GM19372 (cell line): ENCODE data around the gene ST14.
"Not testable (repeated sequence)": the region's sequence is repeated elsewhere in the genome, so short reads cannot be mapped to it uniquely, and the experiment has no call there.

ENCODE experiments used
- ATAC-seq: cut with Tn5 transposase; IDR thresholded peaks from one replicate; pipeline ENCODE4 v1.9.1; 2021; ENCODE audit warnings: mild to moderate bottlenecking, low read depth, moderate library complexity; ENCODE audit not compliant: unreplicated experiment

The ST14 gene

DNA sequence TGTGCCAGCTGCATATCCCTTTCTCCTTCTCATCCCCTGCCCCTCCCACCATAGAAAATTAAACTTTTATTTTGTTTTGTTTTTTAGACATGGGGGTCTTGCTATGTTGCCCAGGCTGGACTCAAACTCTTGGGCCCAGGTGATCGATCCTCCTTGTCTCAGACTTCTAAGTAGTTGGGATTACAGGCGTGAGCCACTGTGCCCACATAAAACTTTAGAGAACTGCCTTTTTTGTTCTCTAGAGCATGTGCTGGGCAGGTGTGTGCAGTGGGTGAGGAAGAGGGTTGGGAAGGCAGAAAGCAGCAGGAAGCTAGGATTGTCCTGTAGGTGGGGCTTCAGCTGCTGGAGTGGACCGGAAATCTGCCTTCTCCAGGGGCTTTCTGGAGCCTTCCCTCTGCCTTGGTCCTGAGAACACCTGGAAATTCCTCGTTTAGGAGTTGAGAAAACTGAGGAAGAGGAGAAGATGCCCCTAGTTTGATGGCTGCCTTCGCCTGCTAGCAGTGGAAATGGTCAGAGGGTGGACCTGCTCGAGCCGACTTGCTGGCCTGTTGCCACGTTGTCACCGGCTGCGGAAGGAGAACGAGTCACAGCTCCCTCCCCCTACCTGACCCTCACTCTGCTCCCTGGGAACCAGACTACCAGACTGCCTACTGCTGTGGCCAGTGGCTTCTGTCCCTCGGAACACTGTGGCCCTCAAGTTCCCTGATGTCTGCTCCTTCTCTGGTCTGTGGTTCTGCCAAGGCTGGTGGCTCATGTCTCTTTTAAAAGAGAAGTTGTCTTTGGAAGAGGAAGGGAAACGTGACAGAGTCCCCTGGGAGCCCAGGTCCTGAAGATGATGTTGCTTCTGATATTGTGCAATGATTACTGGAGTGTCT lies 4.0 kb downstream of the ST14 start:
- no peak for ATAC-seq

DNA sequence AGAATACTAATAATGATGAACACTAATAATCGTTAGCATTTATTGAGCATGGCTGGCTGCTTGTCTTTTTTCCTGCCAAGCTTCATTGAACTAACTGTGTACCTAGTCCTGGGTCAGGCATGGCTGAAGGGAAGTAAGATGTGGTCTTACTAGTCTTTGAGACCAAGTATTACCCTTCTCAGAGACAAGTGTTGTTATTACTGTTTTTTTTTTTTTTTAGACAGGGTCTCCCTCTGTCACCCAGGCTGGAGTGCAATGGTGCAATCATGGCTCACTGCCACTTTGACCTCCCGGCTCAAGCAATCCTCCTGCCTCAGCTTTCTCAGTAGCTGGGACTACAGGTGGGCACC lies 4.6 kb downstream of the ST14 start:
- ATAC-seq, result no peak

DNA sequence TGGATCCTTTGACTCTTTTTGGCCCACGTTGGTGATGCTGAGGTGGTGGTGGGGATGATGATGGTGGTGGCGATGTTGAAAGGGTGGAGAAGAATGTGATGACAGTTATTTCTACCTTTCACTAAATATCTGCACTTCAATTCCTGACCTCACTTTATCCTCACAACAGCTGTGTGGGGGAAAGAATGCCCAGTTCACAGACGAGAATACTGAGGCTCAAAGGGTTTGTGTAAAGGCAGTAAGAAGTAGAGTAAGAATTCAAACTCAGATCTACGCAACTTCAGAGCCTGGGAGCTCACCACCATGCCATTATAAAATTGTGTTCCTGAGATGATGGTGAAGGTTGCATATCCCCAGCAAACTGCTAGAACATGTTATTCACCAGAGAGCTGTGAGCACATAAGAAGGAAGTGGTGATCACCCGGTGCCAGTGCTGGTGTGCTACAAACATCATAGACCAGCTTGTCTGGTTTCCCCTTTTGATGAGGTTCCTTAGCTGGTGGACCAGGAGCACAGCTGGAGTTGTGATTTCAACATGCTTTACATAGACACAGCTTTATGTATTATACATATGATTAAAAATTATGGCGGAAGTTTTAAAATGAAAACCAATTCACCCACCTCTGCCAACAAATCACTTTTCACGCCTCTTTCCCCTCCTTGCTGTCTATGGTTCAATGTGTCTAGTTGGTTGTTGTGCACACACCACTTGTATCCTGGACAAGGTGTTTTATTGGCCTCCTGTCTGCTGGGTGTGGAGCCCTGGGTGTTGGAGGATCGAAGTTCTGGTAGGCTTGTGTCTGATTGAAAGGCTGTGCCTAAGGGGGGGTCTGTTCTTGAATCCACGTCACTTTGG lies 6.2 kb downstream of the ST14 start:
- ATAC-seq, result no peak

DNA sequence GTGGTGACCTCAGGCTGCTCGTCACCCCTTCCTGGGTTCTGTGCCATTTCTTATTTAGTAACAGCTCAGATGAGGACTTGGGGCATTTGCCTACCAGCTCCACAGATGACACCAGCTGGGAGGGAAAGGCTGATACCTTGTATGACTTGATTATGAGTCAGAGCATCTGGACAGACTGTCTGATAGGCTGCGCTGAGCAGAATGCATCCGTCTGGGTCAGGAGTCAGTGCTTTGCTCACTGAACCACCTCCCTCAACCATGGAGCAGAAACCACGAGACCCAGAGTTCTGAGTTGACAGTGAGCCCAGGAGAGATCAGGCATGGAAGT lies 6.8 kb downstream of the ST14 start:
- no peak for ATAC-seq

DNA sequence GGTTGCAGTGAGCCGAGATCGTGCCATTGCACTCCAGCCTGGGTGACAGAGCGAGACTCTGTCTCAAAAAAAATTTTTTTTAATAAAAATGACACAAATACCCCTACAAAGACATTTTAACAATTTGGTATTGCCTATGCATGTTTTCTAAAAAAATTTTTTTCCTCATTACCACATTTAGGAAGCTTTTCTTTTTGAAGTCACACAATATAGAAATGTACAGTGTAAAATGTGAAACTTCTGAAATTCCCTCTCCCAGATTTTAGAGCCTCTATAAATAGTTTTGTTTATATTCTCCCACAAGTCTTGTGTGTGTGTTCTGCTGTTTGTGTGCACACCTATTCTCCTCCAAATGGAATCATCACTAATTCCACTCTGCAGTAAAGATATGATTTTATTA lies 7.6 kb downstream of the ST14 start:
- ATAC-seq, result no peak

DNA sequence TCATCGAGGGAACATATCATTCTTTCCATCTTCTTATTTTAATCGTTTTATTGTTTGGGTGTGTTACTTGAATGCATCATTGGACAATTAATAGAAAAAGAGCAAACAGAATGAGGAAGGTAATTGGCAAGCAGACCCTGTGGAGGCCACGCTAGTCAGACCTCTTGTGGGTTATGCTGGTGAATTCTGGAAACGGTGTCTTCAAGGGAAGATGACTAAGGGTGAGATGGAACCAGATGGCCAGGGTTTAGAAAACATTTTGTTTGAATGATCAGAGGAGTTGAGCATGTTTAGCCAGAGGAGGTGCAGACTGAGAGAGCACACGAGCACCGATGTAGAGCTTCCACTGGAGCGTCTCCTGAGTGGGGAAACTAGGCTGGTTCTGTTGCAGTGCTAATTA lies 8.5 kb downstream of the ST14 start:
- ATAC-seq, result no peak

DNA sequence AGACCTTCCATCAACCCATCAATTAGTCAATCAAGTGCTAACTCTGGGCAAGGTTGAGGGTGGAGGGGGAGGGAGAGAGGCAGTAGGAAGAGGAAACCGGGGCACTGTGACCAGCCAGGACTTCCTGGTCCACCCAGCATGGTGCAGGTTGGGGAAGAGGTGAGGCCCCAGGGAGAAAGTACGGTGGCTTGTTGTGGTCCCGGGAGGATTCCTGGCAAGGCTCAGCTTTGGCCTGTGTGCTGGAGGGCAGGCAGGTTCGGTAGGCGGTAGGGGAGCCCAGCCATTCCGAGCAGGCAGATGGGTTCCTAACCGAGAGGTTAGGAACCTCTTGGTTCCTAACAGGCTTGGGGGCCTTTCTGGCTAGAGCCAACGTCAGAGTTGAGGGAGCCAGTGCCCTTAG lies 10.8 kb downstream of the ST14 start:
- ATAC-seq, result no peak

DNA sequence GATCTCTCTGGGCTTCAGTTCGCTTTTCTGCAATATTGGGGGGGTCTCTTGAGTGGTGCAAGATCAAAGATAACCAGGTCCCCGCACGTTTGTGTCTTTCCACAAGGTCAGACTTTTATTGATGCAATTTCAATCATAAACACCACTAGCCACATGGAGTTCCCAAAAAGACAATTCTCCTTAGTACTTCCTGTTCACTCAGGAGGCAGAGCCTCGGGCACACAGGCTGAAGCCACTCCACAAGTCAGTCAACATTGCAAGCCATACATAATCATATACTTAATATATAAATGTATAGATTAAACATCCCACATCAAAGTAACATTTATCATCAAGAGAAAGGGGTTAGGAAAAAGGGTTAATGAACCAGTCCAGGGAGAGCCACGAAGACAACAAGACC lies 12.0 kb downstream of the ST14 start:
- no peak for ATAC-seq

DNA sequence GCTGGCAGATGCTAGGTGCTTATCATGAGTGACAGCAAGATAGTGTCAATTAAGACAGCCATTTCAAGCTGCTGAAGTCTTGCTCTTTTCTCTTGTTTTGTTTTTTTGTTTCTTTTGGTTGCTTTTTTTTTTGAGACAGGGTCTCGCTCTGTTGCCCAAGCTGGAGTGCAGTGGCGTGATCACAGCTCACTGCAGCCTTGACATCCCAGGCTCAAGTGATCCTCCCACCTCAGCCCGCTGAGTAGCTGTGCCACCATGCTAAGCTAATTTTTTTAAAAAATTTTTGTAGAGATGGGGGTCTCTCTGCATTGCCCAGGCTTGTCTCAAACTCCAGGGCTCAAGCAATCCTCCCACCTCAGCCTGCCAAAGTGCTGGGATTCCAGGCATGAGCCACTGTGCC lies 12.4 kb downstream of the ST14 start:
- not testable (repeated sequence) for ATAC-seq

DNA sequence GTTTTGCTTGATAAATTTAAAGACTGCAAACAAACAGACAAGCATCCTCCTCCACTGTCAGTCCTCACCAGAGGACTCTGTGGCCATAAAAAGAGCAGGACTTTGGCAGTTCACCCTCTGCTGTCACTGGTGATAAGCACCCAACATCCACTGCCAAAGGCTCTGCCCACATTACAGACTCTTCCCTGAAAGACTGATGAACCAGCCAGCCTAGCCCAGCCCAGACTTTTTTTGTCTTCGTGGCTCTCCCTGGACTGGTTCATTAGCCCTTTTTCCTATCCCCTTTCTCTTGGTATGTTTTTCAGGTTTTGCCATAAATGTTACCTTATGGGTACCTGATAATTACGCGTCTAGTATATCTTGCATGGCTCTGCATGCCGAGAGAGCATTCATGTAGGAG lies 15.1 kb downstream of the ST14 start:
- ATAC-seq, result no peak

DNA sequence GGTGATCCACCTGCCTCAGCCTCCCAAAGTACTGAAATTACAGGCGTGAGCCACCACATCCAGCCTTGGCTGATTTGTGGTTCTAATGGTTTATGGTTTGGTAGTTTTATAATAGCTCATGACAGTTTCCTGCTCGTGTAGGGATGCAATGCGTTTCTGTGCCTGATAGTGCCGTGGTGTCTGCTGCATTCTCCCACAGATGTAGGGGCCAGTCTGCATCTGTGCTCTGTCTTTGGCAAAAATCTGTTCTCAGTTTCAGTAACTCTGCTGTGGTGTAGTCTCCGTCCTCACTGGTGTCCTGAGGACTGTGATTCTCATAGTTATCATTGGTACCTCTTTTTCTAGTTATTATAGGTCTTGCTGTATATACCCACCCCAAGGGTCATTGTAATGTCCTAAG lies 16.3 kb downstream of the ST14 start:
- no peak for ATAC-seq

DNA sequence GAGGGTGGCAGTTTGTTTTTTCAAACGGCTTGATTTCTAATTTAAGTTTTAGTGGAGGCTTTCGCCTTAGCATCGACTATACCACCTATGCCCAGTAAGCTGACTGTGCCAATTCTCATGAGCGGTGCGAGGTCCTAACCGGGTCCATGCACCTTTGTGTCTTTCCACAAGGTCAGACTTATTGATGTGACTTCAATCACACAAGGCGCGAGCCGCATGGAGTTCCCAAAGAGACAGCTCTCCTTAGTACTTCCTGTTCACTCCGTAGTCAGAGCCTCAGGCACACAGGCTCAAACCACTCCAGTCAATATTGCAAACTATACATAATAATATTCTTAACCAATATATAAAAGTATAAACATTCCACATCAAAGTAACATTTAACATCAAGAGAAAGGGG lies 18.2 kb downstream of the ST14 start:
- no peak for ATAC-seq

DNA sequence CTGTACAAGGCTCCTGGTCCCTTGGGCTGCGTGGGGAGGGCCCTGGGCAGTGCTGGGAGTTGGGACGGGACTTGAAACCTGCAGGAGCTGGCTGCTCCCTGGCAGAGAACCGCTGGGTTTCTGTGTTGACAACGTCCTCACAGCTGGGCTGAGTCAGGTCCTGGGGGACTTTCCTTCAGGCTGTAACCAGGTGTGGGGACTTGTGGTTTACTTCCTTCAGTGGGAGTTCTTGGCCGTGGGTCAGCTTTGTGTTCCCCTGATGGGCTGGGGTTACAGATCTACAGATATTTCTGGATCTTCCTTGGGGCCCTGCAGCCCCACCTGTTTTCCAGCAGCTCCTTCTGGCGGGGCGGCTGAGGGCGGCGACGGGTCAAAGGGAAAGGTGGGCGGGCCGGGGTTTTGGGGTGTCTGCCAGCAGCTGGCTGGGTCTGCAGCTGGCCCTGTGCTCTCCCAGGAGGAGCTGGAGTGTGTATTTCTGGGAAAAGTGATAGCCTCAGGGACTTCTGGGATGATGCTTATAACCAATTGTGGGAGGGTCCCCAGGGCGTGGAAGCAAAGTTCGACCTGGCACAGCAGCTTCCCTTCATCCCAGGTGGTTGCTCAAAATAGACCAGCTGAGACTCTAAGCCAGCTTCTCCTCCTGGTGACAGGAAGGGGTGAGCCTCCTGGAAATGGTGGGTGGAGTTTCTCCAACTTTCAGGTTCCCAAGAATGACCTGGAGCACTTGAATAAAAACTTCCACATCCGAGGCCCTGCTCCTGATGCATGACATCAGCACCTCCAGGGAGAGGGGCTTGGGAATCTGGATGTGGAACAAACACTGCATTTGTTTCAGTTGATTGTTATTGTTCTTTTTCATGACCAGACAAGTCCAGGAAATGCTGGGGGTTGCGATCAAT lies 19.1 kb downstream of the ST14 start:
- no peak for ATAC-seq

DNA sequence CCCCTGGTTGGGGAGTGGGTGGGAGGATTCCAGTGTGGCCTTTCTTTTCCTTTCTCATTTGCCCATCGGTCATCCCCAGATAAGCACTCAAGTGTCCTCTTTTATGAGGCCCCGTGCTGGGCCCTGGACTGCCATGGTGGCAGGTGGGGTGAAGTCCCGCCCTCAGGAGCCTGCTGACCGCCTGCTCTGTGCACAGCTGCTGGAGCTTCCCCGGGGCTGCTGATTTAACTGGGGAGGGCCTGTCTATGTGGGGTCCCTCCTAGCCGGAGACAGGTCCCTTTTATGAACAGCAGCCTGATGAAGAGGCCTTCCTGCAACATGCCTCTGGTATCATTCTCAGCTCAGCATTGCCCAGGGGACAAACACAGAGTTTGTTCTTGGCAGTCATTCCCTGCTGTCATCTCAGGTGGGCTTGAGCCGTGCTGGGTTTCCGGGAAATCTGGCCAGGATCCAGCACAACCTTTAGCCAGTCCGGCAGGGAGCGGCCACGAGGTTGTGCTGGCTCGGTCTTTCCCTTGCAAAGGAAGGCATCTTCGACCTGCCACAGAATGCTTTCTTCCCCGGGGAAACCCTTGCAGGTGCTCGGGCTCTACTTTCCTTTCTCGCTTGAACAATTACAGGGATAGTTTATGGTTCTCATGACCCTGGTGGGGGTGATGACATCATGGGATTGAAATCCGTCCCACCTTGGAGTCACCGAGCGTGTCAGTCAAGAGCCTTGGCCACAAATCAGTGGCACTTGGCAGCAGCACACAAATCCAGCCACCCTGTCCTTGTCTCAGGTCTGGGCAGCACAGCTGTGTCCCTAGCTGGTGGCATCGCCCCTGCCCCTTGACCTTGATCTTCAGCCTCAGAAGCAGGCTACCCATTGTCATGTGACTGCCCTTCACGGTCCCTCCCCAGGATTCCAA lies 20.1 kb downstream of the ST14 start:
- no peak for ATAC-seq

DNA sequence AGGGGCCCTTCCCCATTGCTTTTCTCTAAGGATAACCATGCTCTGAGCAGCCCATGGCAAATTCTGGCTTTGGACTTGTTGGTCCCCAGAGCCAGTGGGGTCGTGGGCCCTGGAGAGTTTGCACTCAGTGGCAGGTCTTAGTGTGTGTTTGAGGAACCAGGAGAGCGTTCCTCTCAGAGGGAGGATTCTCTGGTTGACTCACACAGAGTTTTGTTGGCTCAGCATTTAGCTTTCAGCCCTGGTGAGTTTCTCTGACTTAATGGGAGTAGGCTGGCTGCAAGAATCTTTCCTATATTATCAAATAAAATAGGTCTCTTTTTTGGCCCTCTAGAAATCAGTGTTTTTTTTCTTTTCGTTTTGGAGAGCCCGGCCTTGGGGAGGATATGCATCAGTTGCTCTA lies 20.9 kb downstream of the ST14 start:
- ATAC-seq, result no peak

DNA sequence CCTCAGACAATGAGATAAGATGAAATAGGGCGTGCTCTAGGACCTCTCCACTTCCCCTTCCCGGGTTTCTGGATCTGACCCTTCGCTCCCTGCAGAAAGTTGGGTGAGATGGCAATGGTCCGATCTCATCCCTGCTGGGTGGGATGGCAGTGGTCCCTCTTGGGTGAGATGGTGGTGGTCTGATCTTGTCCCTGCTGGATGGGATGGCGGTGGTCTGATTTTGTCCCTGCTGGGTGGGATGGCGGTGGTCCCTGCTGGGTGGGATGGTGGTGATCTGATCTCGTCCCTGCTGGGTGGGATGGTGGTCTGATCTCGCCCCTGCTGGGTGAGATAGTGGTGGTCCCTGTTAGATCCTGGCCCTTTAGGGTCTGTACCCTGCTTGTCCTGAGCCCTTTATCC lies 21.3 kb downstream of the ST14 start:
- no peak for ATAC-seq

DNA sequence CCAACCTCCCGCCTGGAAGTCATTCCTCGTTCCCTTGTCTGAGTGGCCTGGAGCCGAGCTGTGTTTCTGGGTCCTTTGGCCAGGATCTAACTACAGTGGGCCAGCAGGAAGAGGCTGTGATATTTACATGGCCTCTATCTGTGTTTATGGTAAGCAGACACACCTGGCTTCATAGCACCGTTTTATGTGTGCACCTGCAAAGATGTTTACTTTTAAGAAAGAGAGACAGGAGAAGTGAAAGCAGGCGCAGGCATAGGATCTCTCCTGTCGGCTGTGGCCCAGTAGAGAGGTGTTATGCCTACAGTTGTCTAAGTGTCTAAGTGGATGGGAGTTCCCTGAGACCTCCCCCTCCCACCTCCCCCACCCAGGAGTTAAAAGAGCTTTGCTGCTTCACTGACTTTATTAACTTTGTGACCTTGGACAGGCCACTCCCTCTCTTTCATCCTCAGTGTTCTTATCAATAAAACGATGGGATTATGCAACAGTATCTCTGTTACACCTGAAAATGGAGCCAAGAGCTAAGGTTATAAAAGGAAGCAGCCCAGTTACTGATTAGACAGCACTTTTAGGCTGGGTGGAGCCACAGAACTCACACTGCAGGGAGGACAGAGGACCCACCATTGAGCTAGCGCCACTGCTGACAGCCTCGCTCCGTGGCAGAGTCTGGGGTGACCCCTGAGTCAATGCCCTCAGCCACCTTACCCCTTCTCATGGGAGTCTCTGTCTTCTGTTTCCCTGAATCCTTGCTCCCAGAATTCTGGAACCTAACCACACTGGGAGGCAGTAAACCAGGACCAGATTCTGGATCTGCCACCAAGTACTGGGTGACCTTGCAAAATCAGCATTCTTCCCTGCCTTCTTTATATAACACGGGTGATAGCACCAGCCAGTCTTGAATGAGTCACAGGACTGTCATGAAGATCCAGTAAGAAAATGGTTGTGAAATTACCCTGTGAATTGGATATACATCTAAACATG lies 22.0 kb downstream of the ST14 start:
- peak; percentile 55 for ATAC-seq

DNA sequence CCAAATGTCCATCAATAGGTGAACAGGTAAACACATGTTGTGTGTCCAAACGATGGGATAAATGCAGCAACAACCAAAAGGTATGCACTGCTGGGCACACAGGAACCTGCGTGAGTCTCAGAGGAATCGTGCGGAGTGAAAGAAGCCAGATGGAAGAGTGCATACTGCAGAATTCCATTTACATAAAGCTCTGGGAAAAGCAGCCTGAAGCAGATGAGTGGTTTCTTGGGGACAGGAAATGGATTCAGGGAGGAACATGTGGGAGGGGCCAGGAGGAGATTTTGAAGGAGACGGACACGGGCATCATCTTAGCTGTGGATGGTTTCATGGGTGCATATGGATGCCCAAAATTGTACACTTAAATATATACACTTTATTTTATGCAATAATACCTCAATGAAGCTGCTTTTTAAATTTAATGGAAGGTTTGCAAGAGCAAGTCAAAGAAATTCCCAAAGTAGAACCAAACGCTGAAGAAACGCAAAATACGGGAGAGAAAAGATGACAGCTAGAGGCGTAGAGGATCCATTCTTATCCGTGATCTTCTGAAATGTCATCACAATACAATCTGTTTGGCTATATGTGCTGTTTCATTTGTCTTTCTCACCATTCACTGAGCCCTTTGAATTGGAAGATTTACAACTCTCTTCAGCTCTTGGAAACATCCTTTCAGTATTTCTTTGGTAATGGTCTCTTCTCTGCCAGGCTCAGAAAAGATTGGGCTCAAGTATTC lies 24.5 kb downstream of the ST14 start:
- no peak for ATAC-seq
